ENCODE measurements around the gene SCAMP4. TPM values are rescaled to one million over a fixed set of nuclear protein-coding genes. Genes with fewer than 3 reads are reported as not detected.
A peak's percentile ranks its signal among the peaks of the same experiment; 100 is the strongest.

The SCAMP4 gene
- polyA plus RNA-seq, 1 donor from 2014 or later = 12.7 TPM

DNA sequence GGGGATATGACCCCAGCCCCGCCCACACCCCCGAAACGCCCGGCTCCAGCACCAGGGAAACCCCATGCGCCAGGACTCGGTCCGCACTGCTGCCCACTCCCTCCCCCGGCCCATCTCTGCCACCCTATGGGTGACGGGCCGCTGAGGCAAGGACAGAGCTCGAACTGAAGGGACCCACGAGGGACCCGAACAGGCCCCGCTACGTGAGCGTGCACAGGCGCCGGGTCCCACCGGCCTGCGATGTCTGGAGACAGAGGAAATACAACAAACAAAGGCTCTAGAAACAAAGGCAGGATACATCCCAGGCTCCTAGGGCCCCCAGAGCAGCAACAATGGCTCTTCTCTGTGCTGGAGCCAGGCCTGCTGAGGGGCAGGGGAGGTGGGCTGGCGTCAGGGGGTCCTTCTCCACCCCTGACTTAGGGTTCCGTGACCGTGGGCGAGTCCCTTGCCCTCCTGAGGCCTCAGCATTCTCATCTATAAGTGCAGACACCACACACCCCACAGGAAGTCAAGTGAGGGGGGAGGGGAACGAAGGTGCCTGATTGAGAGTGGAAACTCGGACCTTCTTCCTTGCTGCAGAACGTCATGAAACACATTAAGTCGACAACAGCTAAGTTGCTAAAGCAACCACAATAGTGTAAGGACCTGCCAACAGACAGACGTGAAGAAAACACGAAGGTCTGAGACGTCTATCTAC lies 23.0 kb upstream of the SCAMP4 start:
- H3K9me3 ChIP-seq (ENCODE audit: low read length) = no peaks in the 10 kb centered on the region
- H3K27ac ChIP-seq (ENCODE audit: low read length) = no peak overlapping the region
- peak overlapping the region; percentile 98 for H3K4me3 ChIP-seq (ENCODE audit: low read length)
- TF ChIP-seq MXI1 (conservative IDR thresholded peaks at IDR 0.05; ENCODE audit: poor library complexity, severe bottlenecking) = no peak
- no peak for TF ChIP-seq CTCF (IDR thresholded peaks at IDR 0.05; ENCODE audit: poor library complexity, severe bottlenecking)
- no peak for TF ChIP-seq EP300 (conservative IDR thresholded peaks at IDR 0.05; ENCODE audit: poor library complexity, severe bottlenecking)
- TF ChIP-seq REST (IDR thresholded peaks at IDR 0.05; ENCODE audit: borderline replicate concordance) = no peak
- TF ChIP-seq EZH2 (IDR thresholded peaks at IDR 0.05; ENCODE audit: borderline replicate concordance, insufficient read depth, low read length, poor library complexity, severe bottlenecking) = no peak
- no peak for TF ChIP-seq RAD21 (conservative IDR thresholded peaks at IDR 0.05)
- no peak for TF ChIP-seq SMC3 (conservative IDR thresholded peaks at IDR 0.05; ENCODE audit: poor library complexity)
- no peak for TF ChIP-seq POLR2AphosphoS5 (IDR thresholded peaks at IDR 0.05)
- TF ChIP-seq TAF1 (IDR thresholded peaks at IDR 0.05; ENCODE audit: low read depth) = no peak
- H3K36me3 ChIP-seq (ENCODE audit: insufficient read depth, low read length) = no peaks in the 10 kb centered on the region
- H3K27me3 ChIP-seq (ENCODE audit: insufficient read depth, low read depth, low read length) = no peaks in the 10 kb centered on the region
- H3K9ac ChIP-seq (ENCODE audit: low read length) = no peak overlapping the region
- peaks cover 8% of the 10 kb centered on the region for H4K20me1 ChIP-seq (ENCODE audit: insufficient read depth)
- no peak overlapping the region for H2AFZ ChIP-seq (ENCODE audit: low read depth, low read length)
- H3F3A ChIP-seq (ENCODE audit: insufficient read depth, low read length, poor library complexity, severe bottlenecking) = no peaks in the 10 kb centered on the region
- no peaks in the 10 kb centered on the region for H3K9me2 ChIP-seq (ENCODE audit: insufficient read depth, low read length)
- H3K4me2 ChIP-seq (ENCODE audit: low read length) = no peak overlapping the region
- H3K79me2 ChIP-seq (replicated peaks; ENCODE audit: insufficient read depth, low read length) = peaks cover 27% of the 10 kb centered on the region

- Histone ChIP-seq H3F3A (ENCODE audit: insufficient read depth, low read length, poor library complexity, severe bottlenecking) (no peaks in the 10 kb centered on the region), H3K4me3 (ENCODE audit: low read length) (peak overlapping the region; percentile 98), H2AFZ (ENCODE audit: low read depth, low read length) (no peak overlapping the region), H3K79me2 (replicated peaks; ENCODE audit: insufficient read depth, low read length) (peaks cover 27% of the 10 kb centered on the region), H3K27me3 (ENCODE audit: insufficient read depth, low read depth, low read length) (no peaks in the 10 kb centered on the region), H3K36me3 (ENCODE audit: insufficient read depth, low read length) (no peaks in the 10 kb centered on the region), H3K27ac (ENCODE audit: low read length) (no peak overlapping the region), H4K20me1 (ENCODE audit: insufficient read depth) (peaks cover 8% of the 10 kb centered on the region), H3K4me2 (ENCODE audit: low read length) (peak overlapping the region; percentile 83), H3K9me3 (ENCODE audit: low read length) (no peaks in the 10 kb centered on the region), H3K9me2 (ENCODE audit: insufficient read depth, low read length) (no peaks in the 10 kb centered on the region), H3K9ac (ENCODE audit: low read length) (peak overlapping the region; percentile 88)
- TF ChIP-seq SMC3 (conservative IDR thresholded peaks at IDR 0.05; ENCODE audit: poor library complexity) = no peak
- TF ChIP-seq REST (IDR thresholded peaks at IDR 0.05; ENCODE audit: borderline replicate concordance) = no peak
- no peak for TF ChIP-seq EZH2 (IDR thresholded peaks at IDR 0.05; ENCODE audit: borderline replicate concordance, insufficient read depth, low read length, poor library complexity, severe bottlenecking)
- no peak for TF ChIP-seq EP300 (conservative IDR thresholded peaks at IDR 0.05; ENCODE audit: poor library complexity, severe bottlenecking)
- TF ChIP-seq RAD21 (conservative IDR thresholded peaks at IDR 0.05) = no peak
- TF ChIP-seq TAF1 (IDR thresholded peaks at IDR 0.05; ENCODE audit: low read depth) = no peak
- no peak for TF ChIP-seq MXI1 (conservative IDR thresholded peaks at IDR 0.05; ENCODE audit: poor library complexity, severe bottlenecking)
- TF ChIP-seq POLR2AphosphoS5 (IDR thresholded peaks at IDR 0.05) = no peak
- no peak for TF ChIP-seq CTCF (IDR thresholded peaks at IDR 0.05; ENCODE audit: poor library complexity, severe bottlenecking)
Observed at GRCh38 chr19:1882786-1883692, 22.2 kb upstream of the SCAMP4 start.
